HepG2 (cell line): ENCODE data around the gene DLG5.

ENCODE experiments used
- EED ChIP-seq: sonication (generic); formaldehyde crosslinking; IDR thresholded peaks from 2 replicates; pipeline ENCODE4 v1.5.0; 2020; ENCODE audit warnings: mild to moderate bottlenecking, missing genetic modification reagents
- EZH2 ChIP-seq: conservative IDR thresholded peaks from 2 replicates; pipeline ENCODE4 v1.6.1; 2012; ENCODE audit warnings: mild to moderate bottlenecking, low read depth, low read length, moderate library complexity
- FOXA1 ChIP-seq, 2 experiments: fragments of 450-650 bp in 1 of 2; sonication (generic) in 1 of 2; formaldehyde crosslinking in 1 of 2; IDR thresholded peaks; 2 replicates each; pipeline versions ENCODE4 v1.4.0 to v1.6.1; 2016 to 2020; ENCODE audit warnings: missing genetic modification reagents in 1 of 2
- HCFC1 ChIP-seq: fragments of 150-350 bp; IDR thresholded peaks from 2 replicates; pipeline ENCODE4 v1.6.1; 2014; ENCODE audit warnings: low read depth, low read length
- MBD4 ChIP-seq: IDR thresholded peaks from 2 replicates; pipeline ENCODE4 v1.6.1; 2012; ENCODE audit warnings: low read length, inconsistent platforms, borderline replicate concordance
- NFIC ChIP-seq: IDR thresholded peaks from 2 replicates; pipeline ENCODE4 v1.6.1; 2012; ENCODE audit warnings: mild to moderate bottlenecking, low read length, inconsistent platforms
- POLR2A ChIP-seq, 2 experiments: IDR thresholded peaks; 2 replicates each; pipeline ENCODE4 v1.6.1; 2011; ENCODE audit warnings: low read depth in 2 of 2, low read length in 2 of 2, mild to moderate bottlenecking in 1 of 2, moderate library complexity in 1 of 2; ENCODE audit not compliant: insufficient read depth in 1 of 2
- RFXAP ChIP-seq: sonication (generic); formaldehyde crosslinking; IDR thresholded peaks from 2 replicates; pipeline ENCODE4 v1.4.0; 2020; ENCODE audit warnings: missing genetic modification reagents, borderline replicate concordance
- TCF7 ChIP-seq: sonication (generic); IDR thresholded peaks from 2 replicates; pipeline ENCODE4 v1.6.1; 2016; ENCODE audit warnings: antibody characterized with exemption, low read depth
- ZNF431 ChIP-seq: sonication (generic); formaldehyde crosslinking; IDR thresholded peaks from 2 replicates; pipeline ENCODE4 v1.9.0; 2022; ENCODE audit warnings: missing genetic modification reagents, low read depth, mild to moderate bottlenecking, borderline replicate concordance

GRCh38 chr10:77756319-77757232 lies 170.0 kb downstream of the DLG5 start:
- no peak for TF ChIP-seq MBD4
- TF ChIP-seq ZNF431 (CRISPR knock-in tag), result no peak
- TF ChIP-seq TCF7, result no peak
- TF ChIP-seq HCFC1, result no peak
- no peak for TF ChIP-seq EED (CRISPR knock-in tag)
- no peak for TF ChIP-seq FOXA1 (IDR thresholded peaks at IDR 0.05)
- TF ChIP-seq FOXA1 (CRISPR knock-in tag; IDR thresholded peaks at IDR 0.05), result no peak
- TF ChIP-seq RFXAP (CRISPR knock-in tag), result no peak
- no peak for TF ChIP-seq EZH2
- TF ChIP-seq POLR2A (IDR thresholded peaks at IDR 0.05; ENCODE audit: insufficient read depth in 1 of 2, low read depth in 2 of 2, low read length in 2 of 2), result no peak
- TF ChIP-seq NFIC, result no peak
